ENCODE data around the gene ACYP2.

- no peak for TF ChIP-seq POLR2A (IDR thresholded peaks at IDR 0.05)
- TF ChIP-seq, protein P1, sequence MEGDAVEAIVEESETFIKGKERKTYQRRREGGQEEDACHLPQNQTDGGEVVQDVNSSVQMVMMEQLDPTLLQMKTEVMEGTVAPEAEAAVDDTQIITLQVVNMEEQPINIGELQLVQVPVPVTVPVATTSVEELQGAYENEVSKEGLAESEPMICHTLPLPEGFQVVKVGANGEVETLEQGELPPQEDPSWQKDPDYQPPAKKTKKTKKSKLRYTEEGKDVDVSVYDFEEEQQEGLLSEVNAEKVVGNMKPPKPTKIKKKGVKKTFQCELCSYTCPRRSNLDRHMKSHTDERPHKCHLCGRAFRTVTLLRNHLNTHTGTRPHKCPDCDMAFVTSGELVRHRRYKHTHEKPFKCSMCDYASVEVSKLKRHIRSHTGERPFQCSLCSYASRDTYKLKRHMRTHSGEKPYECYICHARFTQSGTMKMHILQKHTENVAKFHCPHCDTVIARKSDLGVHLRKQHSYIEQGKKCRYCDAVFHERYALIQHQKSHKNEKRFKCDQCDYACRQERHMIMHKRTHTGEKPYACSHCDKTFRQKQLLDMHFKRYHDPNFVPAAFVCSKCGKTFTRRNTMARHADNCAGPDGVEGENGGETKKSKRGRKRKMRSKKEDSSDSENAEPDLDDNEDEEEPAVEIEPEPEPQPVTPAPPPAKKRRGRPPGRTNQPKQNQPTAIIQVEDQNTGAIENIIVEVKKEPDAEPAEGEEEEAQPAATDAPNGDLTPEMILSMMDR (IDR thresholded peaks at IDR 0.05), result no peak
Measured at GRCh38 chr2:54271189-54271588, 155.8 kb downstream of the ACYP2 start.

Measured in Peyer's patch (tissue), 4 donors.